Rectal smooth muscle tissue (tissue), 1 donor: ENCODE data around the gene DDIT4.

Experiments
- H3K27ac ChIP-seq: one replicate; pipeline ENCODE4 v1.7.0; 2013; ENCODE audit warnings: low read depth, low read length, inconsistent platforms
- H3K27me3 ChIP-seq: one replicate; pipeline ENCODE4 v1.7.0; 2013; ENCODE audit warnings: low read length; ENCODE audit not compliant: control insufficient read depth, insufficient read depth
- H3K36me3 ChIP-seq: one replicate; pipeline ENCODE4 v1.7.0; 2013; ENCODE audit warnings: low read length; ENCODE audit not compliant: control insufficient read depth, insufficient read depth
- H3K4me1 ChIP-seq: one replicate; pipeline ENCODE4 v1.7.0; 2013; ENCODE audit warnings: low read length; ENCODE audit not compliant: control insufficient read depth, insufficient read depth
- H3K4me3 ChIP-seq: one replicate; pipeline ENCODE4 v1.7.0; 2013; ENCODE audit warnings: low read length
- H3K9ac ChIP-seq: one replicate; pipeline ENCODE4 v1.7.0; 2013; ENCODE audit warnings: low read length

The DDIT4 gene

GRCh38 chr10:72254813-72255568, 18.7 kb upstream of the DDIT4 start:
- Histone ChIP-seq H3K27me3 (no peaks in the 10 kb centered on the region), H3K4me1 (peaks cover 25% of the 10 kb centered on the region), H3K36me3 (no peaks in the 10 kb centered on the region), H3K27ac (peak overlapping the region; percentile 96), H3K9ac (peak overlapping the region; percentile 41), H3K4me3 (peak overlapping the region; percentile 53)

GRCh38 chr10:72255977-72256729, 17.6 kb upstream of the DDIT4 start:
- Histone ChIP-seq H3K36me3 (no peaks in the 10 kb centered on the region), H3K27ac (peak overlapping the region; percentile 96), H3K4me1 (peaks cover 29% of the 10 kb centered on the region), H3K4me3 (no peak overlapping the region), H3K9ac (no peak overlapping the region), H3K27me3 (no peaks in the 10 kb centered on the region)

DNA sequence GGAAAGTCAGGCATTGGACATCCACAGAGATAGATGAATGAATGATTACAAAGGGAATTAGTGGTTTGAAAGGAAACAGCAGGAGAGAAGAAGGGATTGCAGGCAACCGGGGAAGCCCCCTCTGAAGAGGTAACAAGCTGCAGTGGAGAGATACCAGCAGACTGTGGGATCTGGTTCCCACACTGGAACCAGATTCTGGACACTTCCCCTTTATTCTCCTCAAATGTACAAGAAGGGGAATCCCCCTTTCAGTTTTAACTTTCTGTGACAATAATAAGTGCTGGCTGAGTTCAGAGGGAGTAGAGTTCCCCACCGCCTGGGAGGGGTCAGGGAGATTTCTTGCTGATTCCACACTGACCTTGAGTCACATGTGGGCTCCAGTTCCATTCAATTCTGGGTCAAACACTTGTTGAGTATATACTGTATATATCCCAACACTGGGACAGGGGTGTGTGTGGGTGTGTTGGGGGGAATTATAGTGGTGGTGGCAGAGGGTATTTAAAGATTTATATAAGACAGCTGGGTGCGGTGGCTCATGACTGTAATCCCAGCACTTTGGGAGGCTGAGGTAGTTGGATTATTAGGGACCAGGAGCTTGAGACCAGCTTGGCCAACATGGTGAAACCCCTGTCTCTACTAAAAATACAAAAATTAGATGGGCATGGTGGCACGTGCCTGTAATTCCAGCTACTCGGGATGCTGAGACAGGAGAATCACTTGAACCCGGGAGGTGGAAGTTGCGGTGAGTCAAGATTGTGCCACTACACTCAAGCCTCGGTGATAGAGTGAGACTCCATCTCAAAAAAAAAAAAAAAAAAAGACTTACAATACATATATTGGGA, 16.5 kb upstream of the DDIT4 start:
- Histone ChIP-seq H3K4me1 (peaks cover 29% of the 10 kb centered on the region), H3K27ac (peak overlapping the region; percentile 12), H3K36me3 (no peaks in the 10 kb centered on the region), H3K9ac (no peak overlapping the region), H3K4me3 (no peak overlapping the region), H3K27me3 (no peaks in the 10 kb centered on the region)

- no peak overlapping the region for H3K9ac ChIP-seq
- no peak overlapping the region for H3K4me3 ChIP-seq
- H3K36me3 ChIP-seq = no peaks in the 10 kb centered on the region
- H3K27me3 ChIP-seq = no peaks in the 10 kb centered on the region
- peaks cover 29% of the 10 kb centered on the region for H3K4me1 ChIP-seq
- H3K27ac ChIP-seq = no peak overlapping the region
These were observed 15.1 kb upstream of the DDIT4 start for GRCh38 chr10:72258617-72259016.

DNA sequence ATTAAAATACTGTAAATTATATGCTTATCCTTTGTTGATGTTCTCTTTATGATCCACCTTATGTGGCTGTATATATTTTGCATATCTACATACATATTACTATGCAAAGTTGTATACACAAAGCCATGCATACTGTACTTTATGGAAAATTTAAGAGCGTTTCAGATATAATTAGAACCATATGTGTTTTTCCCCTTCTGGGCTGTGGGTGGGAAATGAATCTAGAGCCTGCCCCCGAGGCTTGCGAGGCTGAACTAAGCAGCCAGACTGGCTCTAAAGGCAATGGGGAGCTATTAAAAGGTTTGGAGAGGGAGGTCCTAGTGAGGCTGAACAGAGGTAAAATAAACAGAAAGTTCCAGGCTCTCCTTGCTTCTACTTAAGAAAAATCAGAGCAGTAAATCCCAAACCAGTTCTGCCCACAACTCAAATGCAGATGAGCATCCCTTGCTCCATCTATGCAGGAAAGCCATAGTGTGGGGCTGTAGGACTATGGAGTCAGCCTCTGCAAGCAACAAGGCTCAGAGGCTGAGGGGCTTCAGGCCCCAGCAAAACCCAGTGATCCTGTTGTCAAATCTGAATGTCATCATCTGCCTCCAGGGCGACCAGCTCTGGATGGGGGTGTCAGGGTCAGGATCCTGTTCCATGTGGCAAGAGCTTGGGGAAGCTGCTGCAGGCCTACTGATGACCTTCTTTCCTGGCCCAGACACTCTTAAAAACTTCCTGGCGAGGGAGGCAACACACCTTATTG, 14.1 kb upstream of the DDIT4 start:
- peak overlapping the region; percentile 79 for H3K27ac ChIP-seq
- no peaks in the 10 kb centered on the region for H3K27me3 ChIP-seq
- H3K9ac ChIP-seq = no peak overlapping the region
- H3K36me3 ChIP-seq = no peaks in the 10 kb centered on the region
- H3K4me3 ChIP-seq = peak overlapping the region; percentile 10
- H3K4me1 ChIP-seq = peaks cover 24% of the 10 kb centered on the region

GRCh38 chr10:72260239-72260975, 13.3 kb upstream of the DDIT4 start:
- H3K4me3 ChIP-seq = peak overlapping the region; percentile 77
- no peaks in the 10 kb centered on the region for H3K36me3 ChIP-seq
- no peak overlapping the region for H3K9ac ChIP-seq
- H3K27me3 ChIP-seq = no peaks in the 10 kb centered on the region
- H3K4me1 ChIP-seq = peaks cover 18% of the 10 kb centered on the region
- H3K27ac ChIP-seq = peak overlapping the region; percentile 79

DNA sequence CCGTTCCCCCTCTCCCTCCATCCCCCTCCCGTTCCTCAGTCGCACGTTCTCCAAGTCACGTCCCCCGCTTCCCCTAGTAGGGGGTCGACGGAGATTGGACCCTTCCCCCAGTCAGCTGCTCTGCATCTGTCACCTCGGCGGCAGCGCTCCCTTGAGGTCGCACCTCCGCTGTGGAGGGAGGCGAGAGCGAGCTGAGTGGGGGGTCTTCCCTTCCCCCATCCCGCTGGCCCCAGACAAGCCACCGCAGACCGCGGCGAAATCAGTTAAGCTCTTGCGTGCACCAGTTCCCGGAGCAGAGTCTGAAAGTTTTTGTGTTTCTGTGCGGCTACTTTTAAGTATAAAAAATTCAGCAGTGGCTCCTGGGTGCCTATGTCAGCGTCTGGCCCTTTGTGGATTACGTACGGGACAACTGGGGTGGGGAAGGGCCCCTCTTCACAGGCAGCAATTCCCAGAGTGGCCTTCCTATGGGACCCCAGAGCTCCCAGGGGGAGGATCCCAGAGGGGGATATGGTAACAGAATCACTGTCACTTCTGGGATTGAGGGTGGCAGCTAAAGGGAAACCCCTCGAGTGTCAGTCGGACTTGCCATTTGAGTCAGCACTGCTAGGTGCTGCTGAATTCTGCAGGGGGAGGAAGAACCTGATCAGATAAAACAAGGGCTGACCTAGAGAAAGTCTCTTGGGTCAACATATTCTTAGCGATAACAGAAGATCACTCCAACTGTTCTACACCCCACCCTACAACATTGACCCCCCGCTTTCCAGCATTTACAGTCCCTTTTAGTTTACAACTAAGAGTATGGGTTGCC, 12.5 kb upstream of the DDIT4 start:
- Histone ChIP-seq H3K9ac (peak overlapping the region; percentile 41), H3K4me3 (peak overlapping the region; percentile 77), H3K4me1 (peaks cover 16% of the 10 kb centered on the region), H3K36me3 (no peaks in the 10 kb centered on the region), H3K27ac (peak overlapping the region; percentile 79), H3K27me3 (no peaks in the 10 kb centered on the region)

DNA sequence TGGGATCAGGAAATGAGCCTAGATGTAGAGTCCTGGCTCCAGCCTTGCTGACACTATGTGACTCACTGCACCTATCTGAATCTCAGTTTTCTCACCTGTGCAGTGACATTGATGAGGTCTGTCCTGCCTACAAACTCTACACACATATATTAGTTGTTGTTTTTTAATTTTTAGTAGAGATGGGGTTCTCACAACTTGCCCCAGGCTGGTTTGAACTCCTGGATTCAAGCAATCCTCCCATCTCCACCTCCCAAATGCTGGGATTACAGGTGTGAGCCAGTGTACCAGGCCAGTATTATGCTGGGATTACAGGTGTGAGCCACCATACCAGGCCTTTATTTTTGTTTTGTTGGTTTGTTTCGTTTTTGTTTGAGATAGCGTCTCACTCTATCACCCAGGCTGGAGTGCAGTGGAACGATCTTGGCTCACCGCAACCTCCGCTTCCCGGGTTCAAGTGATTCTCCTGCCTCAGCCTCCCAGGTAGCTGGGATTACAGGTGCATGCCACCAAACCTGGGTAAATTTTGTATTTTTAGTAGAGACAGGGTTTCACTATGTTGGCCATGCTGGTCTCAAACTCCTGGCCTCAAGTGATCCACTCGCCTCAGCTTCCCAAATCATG, 11.8 kb upstream of the DDIT4 start:
- H3K4me1 ChIP-seq = peaks cover 14% of the 10 kb centered on the region
- no peaks in the 10 kb centered on the region for H3K36me3 ChIP-seq
- H3K27ac ChIP-seq = no peak overlapping the region
- no peaks in the 10 kb centered on the region for H3K27me3 ChIP-seq
- H3K9ac ChIP-seq = no peak overlapping the region
- no peak overlapping the region for H3K4me3 ChIP-seq

GRCh38 chr10:72263613-72264241, 10.0 kb upstream of the DDIT4 start:
- H3K4me1 ChIP-seq = peaks cover 14% of the 10 kb centered on the region
- H3K36me3 ChIP-seq = no peaks in the 10 kb centered on the region
- H3K9ac ChIP-seq = no peak overlapping the region
- H3K27ac ChIP-seq = no peak overlapping the region
- no peak overlapping the region for H3K4me3 ChIP-seq
- no peaks in the 10 kb centered on the region for H3K27me3 ChIP-seq

DNA sequence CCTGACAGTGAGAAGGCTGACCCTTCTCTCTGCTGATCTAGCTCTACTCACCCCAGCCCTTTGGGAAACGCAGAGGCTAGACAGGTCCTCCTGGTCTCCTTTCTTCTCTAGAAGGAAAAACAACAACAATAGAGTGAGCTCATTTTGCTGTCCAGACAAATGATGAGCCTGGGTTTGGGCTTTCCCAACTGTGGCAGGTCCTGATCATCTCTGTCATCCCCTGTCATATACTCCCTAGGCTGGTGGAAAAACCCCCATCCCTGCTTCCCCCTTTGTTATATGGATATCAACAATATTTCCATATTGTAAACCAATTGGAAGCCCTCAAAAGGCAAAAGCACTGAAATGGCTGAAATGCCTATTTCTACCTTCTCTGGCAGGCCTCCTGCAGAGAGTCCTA, 9.2 kb upstream of the DDIT4 start:
- Histone ChIP-seq H3K36me3 (no peaks in the 10 kb centered on the region), H3K27me3 (no peaks in the 10 kb centered on the region), H3K9ac (no peak overlapping the region), H3K4me1 (peaks cover 11% of the 10 kb centered on the region), H3K4me3 (no peak overlapping the region), H3K27ac (no peak overlapping the region)
